HG02759 (cell line): Measurements from ENCODE around the gene SH3D19.
"Not testable (repeated sequence)": the region's sequence is repeated elsewhere in the genome, so short reads cannot be mapped to it uniquely, and the experiment has no call there.

Source experiments
- ATAC-seq: cut with Tn5 transposase; IDR thresholded peaks from one replicate; pipeline ENCODE4 v1.9.1; 2021; ENCODE audit warnings: mild to moderate bottlenecking, moderate library complexity; ENCODE audit not compliant: unreplicated experiment

SH3D19 gene

GRCh38 chr4:151284534-151285245, 40.7 kb downstream of the SH3D19 start:
- ATAC-seq = no peak

GRCh38 chr4:151276787-151277562, 48.4 kb downstream of the SH3D19 start, which contains the start of gene PRSS48:
PRSS48 (plus strand) TSS chr4:151277161; CDS start chr4:151277173, 12 bp downstream.
- ATAC-seq = peak; percentile 74

GRCh38 chr4:151268905-151269304, 56.5 kb downstream of the SH3D19 start:
- ATAC-seq = not testable (repeated sequence)

- no peak for ATAC-seq
These were observed 57.4 kb downstream of the SH3D19 start for GRCh38 chr4:151267822-151268535.

- ATAC-seq = no peak
These were observed 58.3 kb downstream of the SH3D19 start for GRCh38 chr4:151267104-151267503.

- no peak for ATAC-seq
These were observed 58.9 kb downstream of the SH3D19 start for GRCh38 chr4:151266497-151266896.

- ATAC-seq = no peak
These were observed 62.0 kb downstream of the SH3D19 start for GRCh38 chr4:151263455-151263854.

- ATAC-seq = no peak
These were observed 64.9 kb downstream of the SH3D19 start for GRCh38 chr4:151260526-151260925.

GRCh38 chr4:151259752-151260151, 65.7 kb downstream of the SH3D19 start:
- ATAC-seq = no peak

- ATAC-seq = no peak
These were observed 67.7 kb downstream of the SH3D19 start for GRCh38 chr4:151257704-151258103.

GRCh38 chr4:151256134-151256533, 69.3 kb downstream of the SH3D19 start:
- no peak for ATAC-seq

GRCh38 chr4:151255680-151256079, 69.7 kb downstream of the SH3D19 start:
- not testable (repeated sequence) for ATAC-seq

- ATAC-seq = not testable (repeated sequence)
These were observed 70.2 kb downstream of the SH3D19 start for GRCh38 chr4:151255226-151255625.

- ATAC-seq = no peak
These were observed 73.7 kb downstream of the SH3D19 start for GRCh38 chr4:151251603-151252304.

GRCh38 chr4:151250706-151251105, 74.7 kb downstream of the SH3D19 start:
- no peak for ATAC-seq

- no peak for ATAC-seq
These were observed 76.9 kb downstream of the SH3D19 start for GRCh38 chr4:151248519-151248918.

GRCh38 chr4:151247395-151247794, 78.0 kb downstream of the SH3D19 start:
- no peak for ATAC-seq

- ATAC-seq = no peak
These were observed 78.7 kb downstream of the SH3D19 start for GRCh38 chr4:151246742-151247141.

- ATAC-seq = no peak
These were observed 83.1 kb downstream of the SH3D19 start for GRCh38 chr4:151242305-151242704.

- ATAC-seq = no peak
These were observed 85.8 kb downstream of the SH3D19 start for GRCh38 chr4:151239608-151240007.

GRCh38 chr4:151238477-151238876, 86.9 kb downstream of the SH3D19 start:
- ATAC-seq = no peak
